Measurements from ENCODE around the gene KIAA0930.

KIAA0930 gene

GRCh38 chr22:45211435-45211834, 29.3 kb downstream of the KIAA0930 start:
- TF ChIP-seq ZNF565 (CRISPR knock-in tag; conservative IDR thresholded peaks at IDR 0.05; ENCODE audit: low read depth) (no peak), CSRNP3 (CRISPR knock-in tag; IDR thresholded peaks at IDR 0.05) (no peak), CSDC2 (CRISPR knock-in tag; IDR thresholded peaks at IDR 0.05) (no peak), ZFP30 (CRISPR knock-in tag; IDR thresholded peaks at IDR 0.05) (no peak), ARNTL (CRISPR knock-in tag; IDR thresholded peaks at IDR 0.05; ENCODE audit: borderline replicate concordance, low read depth) (no peak), ZFP3 (CRISPR knock-in tag; IDR thresholded peaks at IDR 0.05) (no peak), ZNF70 (CRISPR knock-in tag; IDR thresholded peaks at IDR 0.05) (no peak), ZNF8 (CRISPR knock-in tag; IDR thresholded peaks at IDR 0.05) (no peak), ESRRG (CRISPR knock-in tag; IDR thresholded peaks at IDR 0.05) (no peak), ZC3H10 (CRISPR knock-in tag; IDR thresholded peaks at IDR 0.05) (no peak), BACH2 (CRISPR knock-in tag; IDR thresholded peaks at IDR 0.05; ENCODE audit: borderline replicate concordance) (no peak), RARB (CRISPR knock-in tag; IDR thresholded peaks at IDR 0.05) (no peak)
- TF ChIP-seq, protein P1, sequence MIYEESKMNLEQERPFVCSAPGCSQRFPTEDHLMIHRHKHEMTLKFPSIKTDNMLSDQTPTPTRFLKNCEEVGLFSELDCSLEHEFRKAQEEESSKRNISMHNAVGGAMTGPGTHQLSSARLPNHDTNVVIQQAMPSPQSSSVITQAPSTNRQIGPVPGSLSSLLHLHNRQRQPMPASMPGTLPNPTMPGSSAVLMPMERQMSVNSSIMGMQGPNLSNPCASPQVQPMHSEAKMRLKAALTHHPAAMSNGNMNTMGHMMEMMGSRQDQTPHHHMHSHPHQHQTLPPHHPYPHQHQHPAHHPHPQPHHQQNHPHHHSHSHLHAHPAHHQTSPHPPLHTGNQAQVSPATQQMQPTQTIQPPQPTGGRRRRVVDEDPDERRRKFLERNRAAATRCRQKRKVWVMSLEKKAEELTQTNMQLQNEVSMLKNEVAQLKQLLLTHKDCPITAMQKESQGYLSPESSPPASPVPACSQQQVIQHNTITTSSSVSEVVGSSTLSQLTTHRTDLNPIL (CRISPR knock-in tag; IDR thresholded peaks at IDR 0.05; ENCODE audit: low read depth) = no peak
- TF ChIP-seq, protein P2, sequence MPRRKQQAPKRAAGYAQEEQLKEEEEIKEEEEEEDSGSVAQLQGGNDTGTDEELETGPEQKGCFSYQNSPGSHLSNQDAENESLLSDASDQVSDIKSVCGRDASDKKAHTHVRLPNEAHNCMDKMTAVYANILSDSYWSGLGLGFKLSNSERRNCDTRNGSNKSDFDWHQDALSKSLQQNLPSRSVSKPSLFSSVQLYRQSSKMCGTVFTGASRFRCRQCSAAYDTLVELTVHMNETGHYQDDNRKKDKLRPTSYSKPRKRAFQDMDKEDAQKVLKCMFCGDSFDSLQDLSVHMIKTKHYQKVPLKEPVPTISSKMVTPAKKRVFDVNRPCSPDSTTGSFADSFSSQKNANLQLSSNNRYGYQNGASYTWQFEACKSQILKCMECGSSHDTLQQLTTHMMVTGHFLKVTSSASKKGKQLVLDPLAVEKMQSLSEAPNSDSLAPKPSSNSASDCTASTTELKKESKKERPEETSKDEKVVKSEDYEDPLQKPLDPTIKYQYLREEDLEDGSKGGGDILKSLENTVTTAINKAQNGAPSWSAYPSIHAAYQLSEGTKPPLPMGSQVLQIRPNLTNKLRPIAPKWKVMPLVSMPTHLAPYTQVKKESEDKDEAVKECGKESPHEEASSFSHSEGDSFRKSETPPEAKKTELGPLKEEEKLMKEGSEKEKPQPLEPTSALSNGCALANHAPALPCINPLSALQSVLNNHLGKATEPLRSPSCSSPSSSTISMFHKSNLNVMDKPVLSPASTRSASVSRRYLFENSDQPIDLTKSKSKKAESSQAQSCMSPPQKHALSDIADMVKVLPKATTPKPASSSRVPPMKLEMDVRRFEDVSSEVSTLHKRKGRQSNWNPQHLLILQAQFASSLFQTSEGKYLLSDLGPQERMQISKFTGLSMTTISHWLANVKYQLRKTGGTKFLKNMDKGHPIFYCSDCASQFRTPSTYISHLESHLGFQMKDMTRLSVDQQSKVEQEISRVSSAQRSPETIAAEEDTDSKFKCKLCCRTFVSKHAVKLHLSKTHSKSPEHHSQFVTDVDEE (CRISPR knock-in tag; IDR thresholded peaks at IDR 0.05) = no peak
- ATAC-seq = no peak

DNA sequence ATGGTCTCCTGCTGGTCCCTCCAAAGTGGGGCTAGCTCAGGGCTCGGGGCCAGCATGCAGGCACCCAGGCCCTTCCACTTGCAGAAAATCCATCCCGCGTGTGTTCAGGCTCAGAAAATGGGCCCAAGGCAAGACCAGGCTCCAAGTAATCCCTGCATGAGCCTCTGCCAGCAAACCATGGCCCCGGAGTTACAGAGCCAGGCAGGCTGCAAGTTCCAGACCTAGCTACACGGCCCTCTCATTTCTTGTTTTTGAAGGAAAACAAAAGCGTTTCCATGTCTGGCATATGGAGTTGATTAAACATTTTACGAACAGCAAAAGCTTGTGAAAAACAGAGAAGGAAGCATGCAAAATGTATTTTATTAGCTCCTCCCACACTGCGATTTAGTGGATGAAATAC, 29.7 kb downstream of the KIAA0930 start:
- TF ChIP-seq RARB (CRISPR knock-in tag; IDR thresholded peaks at IDR 0.05) (no peak), CSDC2 (CRISPR knock-in tag; IDR thresholded peaks at IDR 0.05) (no peak), ARNTL (CRISPR knock-in tag; IDR thresholded peaks at IDR 0.05; ENCODE audit: borderline replicate concordance, low read depth) (no peak), PATZ1 (CRISPR knock-in tag; IDR thresholded peaks at IDR 0.05; ENCODE audit: borderline replicate concordance) (no peak), ZNF70 (CRISPR knock-in tag; IDR thresholded peaks at IDR 0.05) (no peak), PPARA (CRISPR knock-in tag; IDR thresholded peaks at IDR 0.05; ENCODE audit: borderline replicate concordance) (no peak), ZFP30 (CRISPR knock-in tag; IDR thresholded peaks at IDR 0.05) (no peak)
- TF ChIP-seq, protein P2 (CRISPR knock-in tag; IDR thresholded peaks at IDR 0.05) = no peak
- peak; percentile 39 for ATAC-seq

DNA sequence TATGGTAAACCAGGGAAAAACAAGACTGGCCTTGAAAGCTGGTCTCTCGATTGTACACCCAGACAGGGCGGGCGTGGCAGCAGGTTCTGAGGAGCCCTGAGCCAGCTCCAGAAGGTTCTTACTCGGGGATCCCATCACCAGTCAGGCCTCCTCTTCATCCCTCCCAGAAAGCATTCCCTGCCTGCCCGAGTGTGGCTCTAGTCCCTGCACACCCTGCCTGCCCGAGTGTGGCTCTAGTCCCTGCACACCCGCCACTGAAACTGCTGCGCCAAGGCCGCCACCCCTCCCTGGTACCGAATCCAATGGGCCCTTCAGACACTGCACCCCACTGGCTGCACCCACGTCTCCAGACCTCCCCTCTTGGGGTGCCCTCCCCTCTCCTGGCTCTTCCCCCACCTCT, 30.1 kb downstream of the KIAA0930 start:
- TF ChIP-seq SNAI2 (CRISPR knock-in tag; IDR thresholded peaks at IDR 0.05) = no peak
- no peak for TF ChIP-seq ESRRG (CRISPR knock-in tag; IDR thresholded peaks at IDR 0.05)
- no peak for TF ChIP-seq ARNTL (CRISPR knock-in tag; IDR thresholded peaks at IDR 0.05; ENCODE audit: borderline replicate concordance, low read depth)
- TF ChIP-seq, protein P1 (CRISPR knock-in tag; IDR thresholded peaks at IDR 0.05; ENCODE audit: low read depth) = no peak
- TF ChIP-seq ZC3H10 (CRISPR knock-in tag; IDR thresholded peaks at IDR 0.05) = no peak
- TF ChIP-seq, protein P2 (CRISPR knock-in tag; IDR thresholded peaks at IDR 0.05) = no peak
- TF ChIP-seq BACH2 (CRISPR knock-in tag; IDR thresholded peaks at IDR 0.05; ENCODE audit: borderline replicate concordance) = no peak
- no peak for TF ChIP-seq ISL1 (CRISPR knock-in tag; IDR thresholded peaks at IDR 0.05)
- TF ChIP-seq PATZ1 (CRISPR knock-in tag; IDR thresholded peaks at IDR 0.05; ENCODE audit: borderline replicate concordance) = no peak
- TF ChIP-seq ZFP30 (CRISPR knock-in tag; IDR thresholded peaks at IDR 0.05) = no peak
- TF ChIP-seq PPARA (CRISPR knock-in tag; IDR thresholded peaks at IDR 0.05; ENCODE audit: borderline replicate concordance) = no peak
- no peak for TF ChIP-seq TCF4 (CRISPR knock-in tag; IDR thresholded peaks at IDR 0.05; ENCODE audit: borderline replicate concordance)
- no peak for ATAC-seq

All from SK-N-SH treated with all-trans-retinoic acid at 6 μM for 48 hours (cell line).